HepG2 (cell line): Measurements from ENCODE around the gene IKZF5. TPM values are rescaled to one million over a fixed set of nuclear protein-coding genes. Genes with fewer than 3 reads are reported as not detected.

Source experiments
- ARID2 ChIP-seq: sonication (generic); formaldehyde crosslinking; IDR thresholded peaks from 2 replicates; pipeline ENCODE4 v1.8.1; 2022; ENCODE audit warnings: mild to moderate bottlenecking, missing genetic modification reagents, borderline replicate concordance
- CEBPB ChIP-seq: IDR thresholded peaks from 2 replicates; pipeline ENCODE4 v1.6.1; 2011; ENCODE audit warnings: low read depth, low read length, improper control_type of control experiment, borderline replicate concordance
- DNMT1 ChIP-seq: sonication (generic); formaldehyde crosslinking; IDR thresholded peaks from 2 replicates; pipeline ENCODE4 v1.5.1; 2020; ENCODE audit warnings: mild to moderate bottlenecking, missing genetic modification reagents
- ETV5 ChIP-seq: IDR thresholded peaks from 2 replicates; pipeline ENCODE4 v1.6.1; 2018; ENCODE audit warnings: missing biosample characterization, missing genetic modification reagents, inconsistent platforms, borderline replicate concordance
- GPBP1L1 ChIP-seq: sonication (generic); formaldehyde crosslinking; IDR thresholded peaks from 2 replicates; pipeline ENCODE4 v1.5.0; 2020; ENCODE audit warnings: mild to moderate bottlenecking, missing genetic modification reagents
- KDM6A ChIP-seq: IDR thresholded peaks from 2 replicates; pipeline ENCODE4 v1.6.1; 2016; ENCODE audit warnings: low read depth
- KMT2A ChIP-seq: sonication (generic); formaldehyde crosslinking; IDR thresholded peaks from 2 replicates; pipeline ENCODE4 v1.4.0; 2020; ENCODE audit warnings: missing genetic modification reagents
- MBD4 ChIP-seq: IDR thresholded peaks from 2 replicates; pipeline ENCODE4 v1.6.1; 2012; ENCODE audit warnings: low read length, inconsistent platforms, borderline replicate concordance
- NR2C2 ChIP-seq: sonication (generic); formaldehyde crosslinking; IDR thresholded peaks from 2 replicates; pipeline ENCODE4 v1.4.0; 2020; ENCODE audit warnings: missing genetic modification reagents, mild to moderate bottlenecking, moderate library complexity, borderline replicate concordance
- RCOR2 ChIP-seq: IDR thresholded peaks from 2 replicates; pipeline ENCODE4 v1.6.1; 2016; ENCODE audit warnings: missing biosample characterization, missing genetic modification reagents
- RNF2 ChIP-seq: fragments of 450-650 bp; conservative IDR thresholded peaks from 2 replicates; pipeline ENCODE4 v1.6.1; 2016; ENCODE audit warnings: low read depth
- SMC3 ChIP-seq: IDR thresholded peaks from 2 replicates; pipeline ENCODE4 v1.6.1; 2011; ENCODE audit warnings: low read length, improper control_type of control experiment
- TAF1 ChIP-seq: sonication (generic); formaldehyde crosslinking; IDR thresholded peaks from 2 replicates; pipeline ENCODE4 v1.4.0; 2020; ENCODE audit warnings: missing genetic modification reagents
- TCF7L2 ChIP-seq: IDR thresholded peaks from 2 replicates; pipeline ENCODE4 v1.6.1; 2011; ENCODE audit warnings: mild to moderate bottlenecking, low read depth, low read length, moderate library complexity
- TEF ChIP-seq: sonication (generic); formaldehyde crosslinking; IDR thresholded peaks from 2 replicates; pipeline ENCODE4 v1.5.0; 2020; ENCODE audit warnings: missing genetic modification reagents
- ZFX ChIP-seq: sonication (generic); formaldehyde crosslinking; IDR thresholded peaks from 2 replicates; pipeline ENCODE4 v1.4.0; 2020; ENCODE audit warnings: mild to moderate bottlenecking, low read depth, missing genetic modification reagents, moderate library complexity
- ZNF121 ChIP-seq: sonication (generic); formaldehyde crosslinking; IDR thresholded peaks from 2 replicates; pipeline ENCODE4 v1.5.0; 2020; ENCODE audit warnings: mild to moderate bottlenecking, missing genetic modification reagents
- ZNF234 ChIP-seq: sonication (generic); formaldehyde crosslinking; conservative IDR thresholded peaks from 2 replicates; pipeline ENCODE4 v1.5.1; 2020; ENCODE audit warnings: mild to moderate bottlenecking, missing genetic modification reagents
- ZNF33B ChIP-seq: sonication (generic); formaldehyde crosslinking; IDR thresholded peaks from 2 replicates; pipeline ENCODE4 v1.5.1; 2020; ENCODE audit warnings: mild to moderate bottlenecking, missing genetic modification reagents
- ZNF724P ChIP-seq: sonication (generic); formaldehyde crosslinking; IDR thresholded peaks from 2 replicates; pipeline ENCODE4 v1.8.0; 2022; ENCODE audit warnings: missing genetic modification reagents, borderline replicate concordance
- ZNF770 ChIP-seq: sonication (generic); formaldehyde crosslinking; IDR thresholded peaks from 2 replicates; pipeline ENCODE4 v1.5.0; 2020; ENCODE audit warnings: mild to moderate bottlenecking, missing genetic modification reagents
- ZNF780A ChIP-seq: sonication (generic); formaldehyde crosslinking; IDR thresholded peaks from 2 replicates; pipeline ENCODE4 v1.8.0; 2022; ENCODE audit warnings: mild to moderate bottlenecking, missing genetic modification reagents, moderate library complexity
- polyA plus RNA-seq, 8 experiments: library from polyadenylated mRNA; depleted of rRNA in 3 of 8; stranded (reverse) in 7 of 8; unstranded in 1 of 8; fragments of >200 nt; fragmentation: Illumina TruSeq in 4 of 8; extraction: Trizol in 4 of 8; gene quantifications; 2 replicates each; pipeline versions ENCODE4 v1.2.1 to v1.2.3, GENCODE V29; 2011 to 2016; ENCODE audit warnings: low read depth in 4 of 8, missing spikeins in 1 of 8, mixed read lengths in 1 of 8; ENCODE audit not compliant: insufficient read depth in 1 of 8
- total RNA-seq, 5 experiments: library from RNA; depleted of rRNA; stranded (reverse); fragments of >200 nt; fragmentation: Illumina TruSeq; extraction: Trizol; gene quantifications; 2 replicates each; pipeline ENCODE4 v1.2.3, GENCODE V29; 2016; ENCODE audit warnings: low read depth in 1 of 5
- TF ChIP-seq, protein P1 (sequence below): IDR thresholded peaks from 2 replicates; pipeline ENCODE4 v1.6.1; 2016; ENCODE audit warnings: missing compliant biosample characterization, missing genetic modification reagents, borderline replicate concordance
- TF ChIP-seq, protein P2 (sequence below): IDR thresholded peaks from 2 replicates; pipeline ENCODE4 v1.6.1; 2012; ENCODE audit warnings: low read length, improper control_type of control experiment

IKZF5 gene
- total and polyA plus RNA-seq, 2 of the 13 experiments (the other 11 are each of a cell fraction or from before 2014, with no cell fraction given) = 3.7 to 12.0 TPM

GRCh38 chr10:122957474-122957873, 51.1 kb downstream of the IKZF5 start (continued):
- TF ChIP-seq TAF1 (CRISPR knock-in tag) (no peak), KDM6A (CRISPR knock-in tag) (no peak), MBD4 (no peak), DNMT1 (CRISPR knock-in tag) (no peak), ARID2 (CRISPR knock-in tag) (no peak), ZNF780A (CRISPR knock-in tag) (no peak), TEF (CRISPR knock-in tag) (peak; percentile 50; the same call in 1 of the 2 replicates), TCF7L2 (no peak), SMC3 (no peak), ZNF121 (CRISPR knock-in tag) (no peak), ZFX (CRISPR knock-in tag) (no peak), ZNF33B (CRISPR knock-in tag) (no peak), ZNF770 (CRISPR knock-in tag) (no peak), RCOR2 (CRISPR knock-in tag) (0 out of 2 replicates have a peak, but pooled peaks have one; percentile 34), GPBP1L1 (CRISPR knock-in tag) (no peak), RNF2 (no peak), ZNF234 (CRISPR knock-in tag) (no peak), CEBPB (peak; percentile 60), NR2C2 (CRISPR knock-in tag) (no peak), ZNF724P (CRISPR knock-in tag) (no peak), KMT2A (CRISPR knock-in tag) (no peak), ETV5 (no peak)
- TF ChIP-seq, protein P1, sequence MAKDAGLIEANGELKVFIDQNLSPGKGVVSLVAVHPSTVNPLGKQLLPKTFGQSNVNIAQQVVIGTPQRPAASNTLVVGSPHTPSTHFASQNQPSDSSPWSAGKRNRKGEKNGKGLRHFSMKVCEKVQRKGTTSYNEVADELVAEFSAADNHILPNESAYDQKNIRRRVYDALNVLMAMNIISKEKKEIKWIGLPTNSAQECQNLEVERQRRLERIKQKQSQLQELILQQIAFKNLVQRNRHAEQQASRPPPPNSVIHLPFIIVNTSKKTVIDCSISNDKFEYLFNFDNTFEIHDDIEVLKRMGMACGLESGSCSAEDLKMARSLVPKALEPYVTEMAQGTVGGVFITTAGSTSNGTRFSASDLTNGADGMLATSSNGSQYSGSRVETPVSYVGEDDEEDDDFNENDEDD (CRISPR knock-in tag) = no peak
- TF ChIP-seq, protein P2, sequence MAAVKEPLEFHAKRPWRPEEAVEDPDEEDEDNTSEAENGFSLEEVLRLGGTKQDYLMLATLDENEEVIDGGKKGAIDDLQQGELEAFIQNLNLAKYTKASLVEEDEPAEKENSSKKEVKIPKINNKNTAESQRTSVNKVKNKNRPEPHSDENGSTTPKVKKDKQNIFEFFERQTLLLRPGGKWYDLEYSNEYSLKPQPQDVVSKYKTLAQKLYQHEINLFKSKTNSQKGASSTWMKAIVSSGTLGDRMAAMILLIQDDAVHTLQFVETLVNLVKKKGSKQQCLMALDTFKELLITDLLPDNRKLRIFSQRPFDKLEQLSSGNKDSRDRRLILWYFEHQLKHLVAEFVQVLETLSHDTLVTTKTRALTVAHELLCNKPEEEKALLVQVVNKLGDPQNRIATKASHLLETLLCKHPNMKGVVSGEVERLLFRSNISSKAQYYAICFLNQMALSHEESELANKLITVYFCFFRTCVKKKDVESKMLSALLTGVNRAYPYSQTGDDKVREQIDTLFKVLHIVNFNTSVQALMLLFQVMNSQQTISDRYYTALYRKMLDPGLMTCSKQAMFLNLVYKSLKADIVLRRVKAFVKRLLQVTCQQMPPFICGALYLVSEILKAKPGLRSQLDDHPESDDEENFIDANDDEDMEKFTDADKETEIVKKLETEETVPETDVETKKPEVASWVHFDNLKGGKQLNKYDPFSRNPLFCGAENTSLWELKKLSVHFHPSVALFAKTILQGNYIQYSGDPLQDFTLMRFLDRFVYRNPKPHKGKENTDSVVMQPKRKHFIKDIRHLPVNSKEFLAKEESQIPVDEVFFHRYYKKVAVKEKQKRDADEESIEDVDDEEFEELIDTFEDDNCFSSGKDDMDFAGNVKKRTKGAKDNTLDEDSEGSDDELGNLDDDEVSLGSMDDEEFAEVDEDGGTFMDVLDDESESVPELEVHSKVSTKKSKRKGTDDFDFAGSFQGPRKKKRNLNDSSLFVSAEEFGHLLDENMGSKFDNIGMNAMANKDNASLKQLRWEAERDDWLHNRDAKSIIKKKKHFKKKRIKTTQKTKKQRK = no peak
